Myometrial cell (primary cell): Measurements from ENCODE around the gene CUEDC1. TPM values are rescaled to one million over a fixed set of nuclear protein-coding genes. Genes with fewer than 3 reads are reported as not detected.

Experiments
- total RNA-seq: library from RNA; depleted of rRNA; stranded (reverse); fragments of >200 nt; gene quantifications from 2 replicates; pipeline ENCODE4 v1.2.3, GENCODE V29; 2015

Gene CUEDC1
- 8.6 and 10.5 TPM in 2 replicates for total RNA-seq

GRCh38 chr17:57955183-57955931, at the start of gene CUEDC1:
Gene CUEDC1, minus strand, starts transcription at chr17:57955412. Its CDS starts 69,848 bp downstream, at chr17:57885564.

GRCh38 chr17:57987581-57988300, 32.5 kb upstream of the CUEDC1 start, which contains the start of gene VEZF1:
Gene VEZF1, minus strand, starts transcription at chr17:57988254. Its CDS starts 143 bp downstream, at chr17:57988111.

GRCh38 chr17:57849874-57850754, 105.1 kb downstream of the CUEDC1 start, which contains the start of gene MRPS23:
Gene MRPS23, minus strand, starts transcription at chr17:57850044. Its CDS starts 34 bp downstream, at chr17:57850010.

Other genes starting within 250 kb of the CUEDC1 start
- gene CCDC182, start 210.1 kb downstream of the CUEDC1 start, total RNA-seq: not detected in 2 replicates
- gene MRPS23, start 105.4 kb downstream of the CUEDC1 start, total RNA-seq: 40.1 and 45.5 TPM in 2 replicates
- 25.1 and 43.1 TPM in 2 replicates for gene VEZF1, start 32.8 kb upstream of the CUEDC1 start, total RNA-seq
- gene SRSF1, start 51.8 kb upstream of the CUEDC1 start, total RNA-seq: 161 and 194 TPM in 2 replicates
- gene DYNLL2, start 128.0 kb upstream of the CUEDC1 start, total RNA-seq: 10.1 and 11.8 TPM in 2 replicates
- not detected in 2 replicates for gene OR4D1, start 193.0 kb upstream of the CUEDC1 start, total RNA-seq
- gene OR4D2, start 211.6 kb upstream of the CUEDC1 start, total RNA-seq: not detected in 2 replicates
- gene EPX, start 237.3 kb upstream of the CUEDC1 start, total RNA-seq: not detected in 2 replicates